Body of pancreas (tissue), 4 donors: ENCODE measurements around the gene TMEM86B.

Source experiments
- CTCF ChIP-seq, 7 experiments: fragments of 450-650 bp in 4 of 7; fragments of 200-600 bp in 3 of 7; sonication (generic) in 3 of 7; IDR thresholded peaks; one replicate each; pipeline ENCODE4 v1.5.1; 2016 to 2019; ENCODE audit warnings: antibody characterized with exemption in 7 of 7
- POLR2A ChIP-seq, 3 donors: fragments of 450-650 bp; IDR thresholded peaks; one replicate each; pipeline ENCODE4 v1.6.1; 2016; ENCODE audit warnings: antibody characterized with exemption in 3 of 3, mild to moderate bottlenecking in 2 of 3

GRCh38 chr19:55189403-55189835 is 39.1 kb downstream of the TMEM86B start:
- TF ChIP-seq CTCF (IDR thresholded peaks at IDR 0.05), result no peak
- no peak for TF ChIP-seq POLR2A (IDR thresholded peaks at IDR 0.05)
